OCI-LY1 (cell line): Measurements from ENCODE around the gene HMGCLL1.

ENCODE experiments used
- EZH2 ChIP-seq: fragments of 200-600 bp; sonication (generic), shearing (Covaris generic); IDR thresholded peaks from 2 replicates; pipeline ENCODE4 v1.8.0; 2017; ENCODE audit warnings: borderline replicate concordance, mixed run types, mild to moderate bottlenecking, antibody characterized with exemption, low read length, moderate library complexity, mixed read lengths
- TF ChIP-seq, protein P1 (sequence below): fragments of 200-600 bp; sonication (generic), shearing (Covaris generic); IDR thresholded peaks from 2 replicates; pipeline ENCODE4 v1.5.1; 2017; ENCODE audit warnings: mild to moderate bottlenecking, antibody characterized with exemption, low read length, moderate library complexity, mixed read lengths

DNA sequence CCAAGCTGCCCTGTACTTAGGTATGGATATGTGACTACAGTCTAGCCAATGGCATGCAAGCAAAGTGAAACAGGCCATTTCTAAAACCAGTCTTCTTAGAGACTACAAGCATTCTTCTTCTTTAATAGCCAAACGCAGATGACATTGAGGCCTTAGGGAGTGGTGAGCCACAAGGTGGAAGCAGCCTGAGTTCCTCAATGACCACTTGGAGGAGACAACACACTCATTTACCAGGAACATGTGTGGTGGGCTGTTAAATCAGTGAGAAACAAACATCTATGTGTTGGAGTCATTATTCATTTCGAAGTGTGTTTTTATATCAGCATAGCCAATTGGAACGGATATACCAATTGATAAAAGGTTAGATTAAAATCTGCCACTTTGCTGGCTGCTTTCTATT, 129.8 kb downstream of the HMGCLL1 start:
- TF ChIP-seq, protein P1, sequence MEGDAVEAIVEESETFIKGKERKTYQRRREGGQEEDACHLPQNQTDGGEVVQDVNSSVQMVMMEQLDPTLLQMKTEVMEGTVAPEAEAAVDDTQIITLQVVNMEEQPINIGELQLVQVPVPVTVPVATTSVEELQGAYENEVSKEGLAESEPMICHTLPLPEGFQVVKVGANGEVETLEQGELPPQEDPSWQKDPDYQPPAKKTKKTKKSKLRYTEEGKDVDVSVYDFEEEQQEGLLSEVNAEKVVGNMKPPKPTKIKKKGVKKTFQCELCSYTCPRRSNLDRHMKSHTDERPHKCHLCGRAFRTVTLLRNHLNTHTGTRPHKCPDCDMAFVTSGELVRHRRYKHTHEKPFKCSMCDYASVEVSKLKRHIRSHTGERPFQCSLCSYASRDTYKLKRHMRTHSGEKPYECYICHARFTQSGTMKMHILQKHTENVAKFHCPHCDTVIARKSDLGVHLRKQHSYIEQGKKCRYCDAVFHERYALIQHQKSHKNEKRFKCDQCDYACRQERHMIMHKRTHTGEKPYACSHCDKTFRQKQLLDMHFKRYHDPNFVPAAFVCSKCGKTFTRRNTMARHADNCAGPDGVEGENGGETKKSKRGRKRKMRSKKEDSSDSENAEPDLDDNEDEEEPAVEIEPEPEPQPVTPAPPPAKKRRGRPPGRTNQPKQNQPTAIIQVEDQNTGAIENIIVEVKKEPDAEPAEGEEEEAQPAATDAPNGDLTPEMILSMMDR = no peak
- TF ChIP-seq EZH2 = no peak
